ENCODE results near the gene ZC3H13. TPM values are rescaled to one million over a fixed set of nuclear protein-coding genes. Genes with fewer than 3 reads are reported as not detected.

Gene ZC3H13
- total and polyA plus RNA-seq, 9 donors = 21.0 to 50.0 (median 39.2) TPM

DNA sequence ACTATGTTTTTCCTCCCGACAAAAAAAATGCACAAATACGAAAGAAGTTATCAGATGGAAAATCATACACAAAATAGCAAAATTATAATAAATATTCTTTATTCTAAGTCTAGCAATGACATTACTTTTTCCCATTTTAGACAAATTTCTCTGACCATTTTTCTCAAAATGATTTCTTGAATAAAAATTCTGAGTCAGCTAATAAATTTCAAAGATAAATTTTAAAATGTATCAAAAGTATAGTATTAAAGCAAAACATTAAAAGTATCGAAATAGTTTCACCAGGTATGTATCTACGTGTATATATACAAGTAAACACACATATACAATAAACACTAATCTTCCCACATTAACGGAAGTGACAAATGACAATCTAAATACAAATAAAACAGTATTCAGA lies 8.9 kb downstream of the ZC3H13 start:
- Histone ChIP-seq H3K9me3 (replicated peaks; ENCODE audit: control insufficient read depth, low read depth, low read length) (no peaks in the 10 kb centered on the region), H3K36me3 (ENCODE audit: control insufficient read depth, insufficient read depth, low read length) (no peaks in the 10 kb centered on the region), H3K4me3 (ENCODE audit: low read length) (no peak overlapping the region), H3K27ac (ENCODE audit: low read length) (no peak overlapping the region), H3K4me1 (ENCODE audit: control insufficient read depth, insufficient read depth, low read length) (no peaks in the 10 kb centered on the region), H3K27me3 (ENCODE audit: control insufficient read depth, insufficient read depth, low read length) (no peaks in the 10 kb centered on the region)
- no CpG with 5 or more reads among the region's 5 CpGs for WGBS (ENCODE audit: insufficient coverage)
- no peak for DNase-seq

DNA sequence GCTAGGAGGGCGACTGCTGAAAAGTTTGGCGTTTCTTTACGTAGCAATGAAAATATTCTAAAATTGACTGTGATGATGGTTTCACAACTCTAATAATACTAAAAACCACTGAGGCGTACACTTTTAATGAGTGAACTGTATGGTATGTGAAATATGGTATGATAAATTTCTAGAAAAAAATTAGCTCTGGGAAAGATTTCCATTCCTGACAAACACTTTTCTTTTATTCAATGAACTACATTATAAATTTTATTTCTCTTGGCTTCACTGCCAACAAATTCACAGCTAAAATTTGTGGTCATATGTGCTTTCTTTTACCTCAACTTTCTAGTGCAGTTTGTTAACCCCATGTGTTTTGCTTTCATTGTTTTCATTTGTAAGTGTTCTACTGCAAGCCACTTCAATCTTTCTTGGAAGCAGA lies 11.1 kb downstream of the ZC3H13 start:
- WGBS (ENCODE audit: insufficient coverage) = no CpG with 5 or more reads among the region's 4 CpGs
- Histone ChIP-seq H3K27me3 (ENCODE audit: control insufficient read depth, insufficient read depth, low read length) (no peaks in the 10 kb centered on the region), H3K27ac (ENCODE audit: low read length) (no peak overlapping the region), H3K4me3 (ENCODE audit: low read length) (no peak overlapping the region), H3K4me1 (ENCODE audit: control insufficient read depth, insufficient read depth, low read length) (no peaks in the 10 kb centered on the region), H3K36me3 (ENCODE audit: control insufficient read depth, insufficient read depth, low read length) (peaks cover 3% of the 10 kb centered on the region), H3K9me3 (replicated peaks; ENCODE audit: control insufficient read depth, low read depth, low read length) (no peaks in the 10 kb centered on the region)
- DNase-seq = no peak

DNA sequence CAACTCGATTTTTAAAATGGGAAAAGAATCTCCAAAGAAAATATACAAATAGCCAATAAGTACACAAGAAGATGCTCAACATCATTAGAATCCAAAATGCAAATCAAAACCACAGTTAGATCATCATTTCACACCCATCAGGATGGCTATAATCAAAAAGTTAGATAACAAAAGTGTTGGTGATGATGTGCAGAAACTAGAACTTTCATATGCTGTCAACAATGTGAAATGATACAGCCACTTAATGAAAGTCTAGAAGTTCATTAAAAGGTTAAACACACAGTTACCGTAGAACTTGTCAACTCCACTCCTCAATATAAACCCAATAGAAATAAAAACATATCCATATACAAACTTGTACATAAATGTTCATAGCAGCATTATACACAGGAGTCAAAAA lies 11.8 kb downstream of the ZC3H13 start:
- Histone ChIP-seq H3K27ac (ENCODE audit: low read length) (no peak overlapping the region), H3K9me3 (replicated peaks; ENCODE audit: control insufficient read depth, low read depth, low read length) (no peaks in the 10 kb centered on the region), H3K4me3 (ENCODE audit: low read length) (no peak overlapping the region), H3K4me1 (ENCODE audit: control insufficient read depth, insufficient read depth, low read length) (no peaks in the 10 kb centered on the region), H3K27me3 (ENCODE audit: control insufficient read depth, insufficient read depth, low read length) (no peaks in the 10 kb centered on the region), H3K36me3 (ENCODE audit: control insufficient read depth, insufficient read depth, low read length) (peaks cover 3% of the 10 kb centered on the region)
- DNase-seq = no peak
- WGBS (ENCODE audit: insufficient coverage) = no CpG with 5 or more reads among the region's 2 CpGs

DNA sequence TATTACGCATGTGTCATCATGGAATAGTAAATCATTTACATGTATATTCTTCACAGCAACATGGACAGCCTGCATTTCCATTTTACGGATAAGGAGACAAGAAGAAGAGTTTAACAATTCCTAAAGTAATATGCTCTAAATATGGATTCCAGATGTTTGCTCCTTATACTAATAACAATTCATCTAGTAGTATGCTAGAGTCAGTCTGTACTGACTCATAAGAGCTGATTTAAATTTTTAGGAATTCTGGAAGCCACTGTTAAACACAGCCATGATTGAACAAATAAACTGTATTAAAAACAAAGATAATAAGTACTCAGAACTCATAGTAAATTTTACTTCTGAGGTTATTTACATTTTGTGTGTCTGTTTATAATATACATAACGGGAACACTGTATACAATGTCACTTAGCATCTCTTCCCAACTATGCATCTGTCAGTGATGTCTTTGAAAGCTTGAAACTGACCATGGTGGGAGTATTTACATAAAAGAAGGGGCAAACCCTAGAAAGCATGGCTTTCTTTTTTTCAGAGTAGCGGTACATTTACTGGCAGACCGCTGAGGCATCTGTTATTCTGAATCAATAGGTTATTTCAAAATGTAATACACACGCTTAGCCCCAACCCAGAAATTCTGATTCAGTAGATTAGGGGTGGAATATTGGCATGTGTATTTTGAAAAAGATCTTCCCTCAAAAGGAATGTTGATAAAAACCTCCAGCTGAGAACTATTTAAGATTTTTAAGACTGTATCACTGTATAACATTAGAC lies 12.9 kb downstream of the ZC3H13 start:
- no peaks in the 10 kb centered on the region for H3K9me3 ChIP-seq (replicated peaks; ENCODE audit: control insufficient read depth, low read depth, low read length)
- WGBS (ENCODE audit: insufficient coverage) = no CpG with 5 or more reads among the region's 6 CpGs
- H3K36me3 ChIP-seq (ENCODE audit: control insufficient read depth, insufficient read depth, low read length) = peaks cover 6% of the 10 kb centered on the region
- no peaks in the 10 kb centered on the region for H3K27me3 ChIP-seq (ENCODE audit: control insufficient read depth, insufficient read depth, low read length)
- H3K4me1 ChIP-seq (ENCODE audit: control insufficient read depth, insufficient read depth, low read length) = no peaks in the 10 kb centered on the region
- DNase-seq = no peak
- no peak overlapping the region for H3K4me3 ChIP-seq (ENCODE audit: low read length)
- no peak overlapping the region for H3K27ac ChIP-seq (ENCODE audit: low read length)

DNA sequence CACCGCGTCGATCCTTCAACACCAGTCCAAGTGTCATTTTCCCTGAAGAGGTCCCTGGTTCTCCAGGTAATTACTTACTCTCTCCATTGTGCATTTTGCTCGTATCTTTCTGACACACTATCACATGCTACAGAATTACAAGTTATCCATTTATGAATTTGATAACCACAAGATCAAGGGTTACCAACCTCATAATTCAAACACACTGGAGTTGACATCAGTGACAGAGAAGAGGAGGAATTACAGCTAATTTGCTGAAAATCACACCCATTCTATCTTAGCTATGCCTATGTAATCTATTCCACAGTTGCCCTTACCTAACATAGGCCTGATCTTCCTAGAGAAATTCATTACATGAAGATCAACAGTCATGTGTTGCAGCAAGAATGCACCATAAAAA lies 14.2 kb downstream of the ZC3H13 start:
- Histone ChIP-seq H3K27me3 (ENCODE audit: control insufficient read depth, insufficient read depth, low read length) (no peaks in the 10 kb centered on the region), H3K9me3 (replicated peaks; ENCODE audit: control insufficient read depth, low read depth, low read length) (no peaks in the 10 kb centered on the region), H3K27ac (ENCODE audit: low read length) (no peak overlapping the region), H3K36me3 (ENCODE audit: control insufficient read depth, insufficient read depth, low read length) (peaks cover 6% of the 10 kb centered on the region), H3K4me3 (ENCODE audit: low read length) (no peak overlapping the region), H3K4me1 (ENCODE audit: control insufficient read depth, insufficient read depth, low read length) (no peaks in the 10 kb centered on the region)
- 100% methylated on average over 4 of the region's 4 CpGs for WGBS (ENCODE audit: insufficient coverage)
- no peak for DNase-seq

DNA sequence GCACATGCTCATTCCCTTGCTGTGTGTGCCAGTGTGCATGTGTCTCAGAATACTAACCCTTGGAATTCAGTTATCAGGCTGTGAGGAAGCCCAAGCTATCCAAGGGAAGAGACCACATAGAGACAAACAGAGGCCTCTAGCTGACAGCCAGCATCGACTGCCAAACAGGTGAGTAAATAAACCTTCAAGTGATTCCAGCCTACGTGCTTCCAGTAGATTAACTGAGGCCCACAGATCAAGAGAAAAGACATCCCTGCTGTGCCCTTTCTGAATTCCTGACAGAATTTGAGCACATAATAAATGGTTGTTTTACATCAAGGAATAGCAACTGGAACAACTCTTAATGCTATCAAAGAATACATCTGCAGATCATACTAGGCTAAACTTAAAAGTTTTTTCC lies 17.5 kb downstream of the ZC3H13 start:
- DNase-seq = no peak
- no peaks in the 10 kb centered on the region for H3K4me1 ChIP-seq (ENCODE audit: control insufficient read depth, insufficient read depth, low read length)
- no peak overlapping the region for H3K4me3 ChIP-seq (ENCODE audit: low read length)
- H3K27ac ChIP-seq (ENCODE audit: low read length) = no peak overlapping the region
- H3K36me3 ChIP-seq (ENCODE audit: control insufficient read depth, insufficient read depth, low read length) = peaks cover 6% of the 10 kb centered on the region
- 100% methylated on average over 1 of the region's 2 CpGs for WGBS (ENCODE audit: insufficient coverage)
- H3K27me3 ChIP-seq (ENCODE audit: control insufficient read depth, insufficient read depth, low read length) = no peaks in the 10 kb centered on the region
- no peaks in the 10 kb centered on the region for H3K9me3 ChIP-seq (replicated peaks; ENCODE audit: control insufficient read depth, low read depth, low read length)

DNA sequence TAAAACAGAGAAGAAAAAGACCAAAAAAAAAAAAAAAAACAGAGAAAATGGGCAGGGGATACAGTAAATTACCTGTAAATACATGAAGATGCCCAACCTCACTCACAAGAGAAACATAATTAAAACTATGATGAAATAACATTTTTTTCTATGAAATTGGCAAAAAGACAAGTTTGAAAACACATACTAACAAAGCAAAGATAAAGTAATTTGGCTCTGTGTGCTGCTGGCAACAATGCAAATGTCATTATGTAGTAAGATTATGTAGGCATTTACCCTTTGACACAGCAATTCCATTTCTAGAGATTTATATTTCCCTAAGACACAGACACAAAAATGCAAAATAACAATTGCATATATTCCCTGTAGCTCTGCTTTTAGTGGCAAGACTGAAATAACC lies 20.2 kb downstream of the ZC3H13 start:
- no peaks in the 10 kb centered on the region for H3K9me3 ChIP-seq (replicated peaks; ENCODE audit: control insufficient read depth, low read depth, low read length)
- H3K4me3 ChIP-seq (ENCODE audit: low read length) = no peak overlapping the region
- no peak overlapping the region for H3K27ac ChIP-seq (ENCODE audit: low read length)
- no peaks in the 10 kb centered on the region for H3K4me1 ChIP-seq (ENCODE audit: control insufficient read depth, insufficient read depth, low read length)
- DNase-seq = no peak
- H3K27me3 ChIP-seq (ENCODE audit: control insufficient read depth, insufficient read depth, low read length) = no peaks in the 10 kb centered on the region
- H3K36me3 ChIP-seq (ENCODE audit: control insufficient read depth, insufficient read depth, low read length) = peaks cover 3% of the 10 kb centered on the region

DNA sequence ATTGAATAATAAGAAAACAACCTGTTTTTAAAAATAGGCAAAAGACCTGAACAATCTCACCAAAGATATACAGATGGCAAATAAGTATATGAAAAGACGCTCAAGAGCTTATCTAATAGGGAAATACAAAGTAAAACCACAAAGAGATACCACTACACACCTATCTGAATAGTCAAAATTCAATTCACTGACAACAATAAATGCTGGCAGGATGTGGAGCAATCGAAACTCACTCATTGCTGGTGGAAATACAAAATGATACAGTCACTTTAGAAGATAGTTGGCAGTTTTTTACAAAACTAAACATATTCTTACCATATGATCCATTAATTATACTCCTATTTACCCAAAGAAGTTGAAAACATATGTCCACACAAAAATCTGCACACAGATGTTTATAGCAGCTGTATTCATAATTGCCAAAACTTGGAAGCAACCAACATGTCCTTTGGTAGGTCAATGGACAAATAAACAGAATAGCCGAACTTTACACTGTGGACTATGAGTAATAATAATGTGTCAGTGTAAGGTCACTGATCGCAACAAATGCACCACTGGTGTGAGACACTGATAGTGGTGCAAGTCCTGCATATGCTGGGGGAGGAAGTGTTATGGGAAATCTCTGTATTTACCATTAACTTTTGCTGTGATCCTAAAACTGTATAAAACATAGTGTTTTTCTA lies 20.8 kb downstream of the ZC3H13 start:
- no peaks in the 10 kb centered on the region for H3K9me3 ChIP-seq (replicated peaks; ENCODE audit: control insufficient read depth, low read depth, low read length)
- no peaks in the 10 kb centered on the region for H3K4me1 ChIP-seq (ENCODE audit: control insufficient read depth, insufficient read depth, low read length)
- H3K27ac ChIP-seq (ENCODE audit: low read length) = no peak overlapping the region
- no peaks in the 10 kb centered on the region for H3K27me3 ChIP-seq (ENCODE audit: control insufficient read depth, insufficient read depth, low read length)
- no peak for DNase-seq
- 89% methylated on average over 2 of the region's 4 CpGs for WGBS (ENCODE audit: insufficient coverage)
- no peak overlapping the region for H3K4me3 ChIP-seq (ENCODE audit: low read length)
- peaks cover 3% of the 10 kb centered on the region for H3K36me3 ChIP-seq (ENCODE audit: control insufficient read depth, insufficient read depth, low read length)

DNA sequence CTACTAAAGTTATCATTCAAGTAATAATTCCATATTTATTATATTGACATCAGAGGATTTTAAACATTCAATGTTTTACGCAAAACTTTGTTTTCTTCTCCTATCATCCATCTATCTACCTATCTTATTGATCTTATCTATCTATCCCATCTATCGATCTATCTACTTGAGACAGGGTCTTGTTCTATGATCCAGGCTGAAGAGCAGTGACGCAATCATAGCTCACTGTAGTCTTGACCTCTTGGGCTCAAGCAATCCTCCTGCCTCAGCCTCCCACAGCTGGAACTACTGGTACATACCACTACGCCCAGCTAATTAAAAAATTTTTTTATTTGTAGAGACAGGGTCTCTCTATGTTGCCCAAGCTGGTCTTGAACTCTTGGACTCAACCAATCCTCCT lies 27.4 kb downstream of the ZC3H13 start:
- H3K36me3 ChIP-seq (ENCODE audit: control insufficient read depth, insufficient read depth, low read length) = peaks cover 2% of the 10 kb centered on the region
- H3K27me3 ChIP-seq (ENCODE audit: control insufficient read depth, insufficient read depth, low read length) = no peaks in the 10 kb centered on the region
- H3K9me3 ChIP-seq (replicated peaks; ENCODE audit: control insufficient read depth, low read depth, low read length) = no peaks in the 10 kb centered on the region
- H3K4me1 ChIP-seq (ENCODE audit: control insufficient read depth, insufficient read depth, low read length) = no peaks in the 10 kb centered on the region
- no peak overlapping the region for H3K4me3 ChIP-seq (ENCODE audit: low read length)
- WGBS (ENCODE audit: insufficient coverage) = 100% methylated on average over 2 of the region's 4 CpGs
- H3K27ac ChIP-seq (ENCODE audit: low read length) = no peak overlapping the region
- no peak for DNase-seq

DNA sequence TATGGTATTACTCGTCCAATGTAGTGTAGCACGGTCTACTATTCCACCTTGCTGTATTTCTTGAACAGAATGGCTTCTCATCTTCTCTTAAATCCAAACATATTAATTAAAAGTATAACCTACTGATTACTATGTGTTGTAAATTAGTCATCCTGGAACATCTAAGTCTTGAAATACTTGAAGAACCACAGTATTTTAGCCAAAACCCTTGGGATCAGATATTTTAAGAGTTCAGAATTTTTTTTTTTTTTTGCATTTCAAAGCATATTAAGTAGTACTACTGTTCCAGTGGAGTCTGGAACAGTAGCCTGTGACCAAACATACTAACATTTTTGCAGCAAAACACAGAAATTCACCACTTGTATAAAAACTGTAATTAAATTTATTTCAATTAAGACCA lies 30.1 kb downstream of the ZC3H13 start:
- DNase-seq = no peak
- Histone ChIP-seq H3K27ac (ENCODE audit: low read length) (no peak overlapping the region), H3K27me3 (ENCODE audit: control insufficient read depth, insufficient read depth, low read length) (no peaks in the 10 kb centered on the region), H3K4me1 (ENCODE audit: control insufficient read depth, insufficient read depth, low read length) (no peaks in the 10 kb centered on the region), H3K4me3 (ENCODE audit: low read length) (no peak overlapping the region), H3K9me3 (replicated peaks; ENCODE audit: control insufficient read depth, low read depth, low read length) (no peaks in the 10 kb centered on the region), H3K36me3 (ENCODE audit: control insufficient read depth, insufficient read depth, low read length) (peaks cover 8% of the 10 kb centered on the region)
- no CpG with 5 or more reads among the region's 2 CpGs for WGBS (ENCODE audit: insufficient coverage)
